HUES48 (cell line): ENCODE results near the gene GARIN5A.
A peak's percentile ranks its signal among the peaks of the same experiment; 100 is the strongest.

Experiments
- H3K27ac ChIP-seq: one replicate; pipeline ENCODE4 v1.7.0; 2013; ENCODE audit warnings: low read depth, low read length, inconsistent platforms
- H3K27me3 ChIP-seq: 2 replicates; pipeline ENCODE4 v1.6.1; 2013; ENCODE audit warnings: mild to moderate bottlenecking, low read length; ENCODE audit not compliant: control insufficient read depth, insufficient read depth
- H3K36me3 ChIP-seq: 2 replicates; pipeline ENCODE4 v1.6.1; 2013; ENCODE audit warnings: low read length; ENCODE audit not compliant: control insufficient read depth, insufficient read depth
- H3K4me1 ChIP-seq: 2 replicates; pipeline ENCODE4 v1.6.1; 2013; ENCODE audit warnings: mild to moderate bottlenecking, low read length; ENCODE audit not compliant: control insufficient read depth, insufficient read depth
- H3K4me3 ChIP-seq: 2 replicates; pipeline ENCODE4 v1.5.1; 2013; ENCODE audit warnings: mild to moderate bottlenecking, low read depth, low read length
- H3K9ac ChIP-seq: 2 replicates; pipeline ENCODE4 v1.6.1; 2013; ENCODE audit warnings: mild to moderate bottlenecking, low read depth, low read length, moderate library complexity
- H3K9me3 ChIP-seq: 2 replicates; pipeline ENCODE4 v1.6.1; 2013; ENCODE audit warnings: low read length; ENCODE audit not compliant: control insufficient read depth, insufficient read depth

GARIN5A gene

DNA sequence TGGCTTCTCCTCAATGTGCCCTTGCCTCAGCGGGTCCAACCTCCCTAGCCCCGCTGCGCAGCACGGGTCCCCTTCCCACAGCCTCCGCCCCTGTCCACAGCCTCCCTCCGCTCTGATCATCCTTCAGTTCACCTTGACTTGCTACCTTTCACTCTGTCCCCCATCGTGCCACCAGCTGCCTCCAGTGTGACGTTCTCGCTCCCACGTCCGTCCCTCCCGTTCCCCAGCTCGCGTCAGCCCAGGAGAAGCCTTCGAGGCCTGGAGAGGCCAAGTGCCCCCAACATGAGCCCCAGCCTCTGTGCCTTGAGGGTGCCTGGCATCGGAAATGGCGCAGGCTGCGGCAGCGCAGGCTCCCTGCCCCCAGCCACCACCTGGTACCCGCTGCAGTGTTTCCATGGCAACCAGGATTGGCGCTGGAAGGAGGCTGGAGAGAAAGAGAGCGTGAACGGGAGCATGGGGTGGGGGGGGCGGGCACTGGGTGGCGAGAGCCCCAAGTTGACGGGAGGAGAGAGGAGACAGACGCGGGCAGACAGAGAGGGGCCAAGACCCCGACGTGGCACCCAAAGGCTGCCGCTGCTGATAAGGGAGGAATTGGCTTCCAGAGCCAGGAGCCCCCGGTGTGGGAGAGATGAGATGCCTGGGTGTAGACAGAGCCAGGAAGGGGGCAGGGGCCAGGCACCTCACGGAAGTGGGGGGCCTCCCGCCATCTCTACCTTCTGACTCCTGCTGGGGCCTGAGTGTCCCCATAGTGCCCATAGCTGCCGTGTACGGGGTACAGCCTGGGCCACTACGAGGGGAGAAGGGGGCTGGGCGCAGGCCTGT, 37.9 kb upstream of the GARIN5A start:
- H3K4me1 ChIP-seq: no peaks in the 10 kb centered on the region; the same call in 1 of the 2 replicates

DNA sequence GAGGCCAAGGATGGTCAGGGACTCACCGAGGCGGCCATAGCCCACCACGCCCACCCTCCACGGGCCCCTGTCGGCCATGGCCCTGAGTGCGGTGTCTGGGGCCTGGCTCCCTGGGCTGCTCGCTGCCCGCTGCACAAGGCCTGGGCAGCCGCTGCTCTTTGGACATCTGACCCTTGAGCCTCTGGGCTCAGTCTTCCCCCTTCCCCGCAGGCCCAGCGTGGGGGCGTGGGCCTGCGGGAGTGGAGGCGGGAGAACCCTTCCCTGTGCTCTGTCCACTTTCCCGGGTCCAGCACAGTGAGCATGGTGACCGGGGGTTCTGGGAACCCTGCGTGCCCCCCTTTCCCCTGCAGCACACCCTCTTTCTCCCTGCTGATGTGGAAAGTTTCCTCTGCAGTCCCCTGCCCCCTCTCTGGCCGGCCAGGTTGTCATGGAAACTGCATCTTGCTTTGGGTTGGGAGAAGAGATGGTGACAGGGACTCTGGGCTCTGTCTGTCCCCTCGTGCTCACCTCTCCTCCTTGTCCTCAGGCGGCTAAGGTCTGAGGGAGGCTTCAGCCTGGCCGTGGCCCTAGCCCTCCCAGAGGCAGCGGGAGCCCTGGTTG, 37.2 kb upstream of the GARIN5A start, which contains the start of gene ASPDH:
Gene ASPDH, minus strand, starts transcription at position 168 of the 600 bp plus-strand sequence. Its CDS starts 90 bp downstream, at position 78.
- Histone ChIP-seq H3K4me1 (no peaks in the 10 kb centered on the region; the same call in 1 of the 2 replicates), H3K27me3 (no peaks in the 10 kb centered on the region), H3K9me3 (no peaks in the 10 kb centered on the region), H3K27ac (no peak within 1 kb of the TSS), H3K36me3 (no peaks in the 10 kb centered on the region), H3K9ac (no peak within 1 kb of the TSS), H3K4me3 (no peak within 1 kb of the TSS)

More for the DNA sequence above, 37.9 kb upstream of the GARIN5A start:
- no peak overlapping the region for H3K27ac ChIP-seq
- no peaks in the 10 kb centered on the region for H3K36me3 ChIP-seq
- H3K9me3 ChIP-seq: no peaks in the 10 kb centered on the region
- H3K9ac ChIP-seq: no peak overlapping the region
- no peaks in the 10 kb centered on the region for H3K27me3 ChIP-seq
- H3K4me3 ChIP-seq: no peak overlapping the region

DNA sequence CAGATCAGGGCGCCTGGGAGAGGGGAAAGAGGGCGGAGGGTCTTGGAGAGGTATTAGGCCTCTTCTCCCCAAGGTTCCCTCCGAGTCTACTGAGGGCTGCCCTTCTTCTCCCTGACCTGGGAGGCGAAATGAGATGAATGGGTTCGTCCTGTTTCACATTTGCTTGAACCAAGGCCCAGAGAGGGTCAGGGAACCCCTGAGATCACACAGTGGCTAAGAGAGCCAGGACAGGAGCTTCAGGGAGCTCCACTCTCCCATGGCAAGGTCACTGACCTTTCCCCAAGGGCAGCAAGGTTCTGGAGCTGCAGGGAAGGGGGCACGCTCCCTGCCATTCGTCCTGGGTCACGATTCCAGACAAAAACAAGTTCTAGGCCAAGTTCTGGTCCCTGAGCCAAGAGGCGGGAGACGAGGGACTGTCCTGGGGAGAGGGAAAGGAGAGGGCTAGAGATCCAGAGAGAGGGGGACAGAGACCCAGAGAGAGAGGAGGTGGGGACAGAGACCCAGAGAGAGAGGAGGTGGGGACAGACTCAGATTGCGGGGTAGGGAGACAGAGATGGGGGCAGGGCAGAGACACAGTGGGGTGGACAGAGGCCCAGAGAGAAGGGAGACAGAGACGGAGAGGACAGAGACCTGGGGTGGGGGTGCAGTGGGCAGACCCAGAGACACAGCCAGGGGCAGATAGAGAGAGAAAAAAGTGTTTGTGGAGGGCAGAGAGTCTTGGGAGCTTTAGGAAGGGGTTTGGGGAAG, 36.5 kb upstream of the GARIN5A start:
- no peaks in the 10 kb centered on the region for H3K36me3 ChIP-seq
- no peaks in the 10 kb centered on the region for H3K9me3 ChIP-seq
- no peak overlapping the region for H3K27ac ChIP-seq
- no peaks in the 10 kb centered on the region; the same call in 1 of the 2 replicates for H3K4me1 ChIP-seq
- peaks cover under 1% of the 10 kb centered on the region; the same call in 1 of the 2 replicates for H3K27me3 ChIP-seq
- H3K9ac ChIP-seq: no peak overlapping the region
- no peak overlapping the region for H3K4me3 ChIP-seq

DNA sequence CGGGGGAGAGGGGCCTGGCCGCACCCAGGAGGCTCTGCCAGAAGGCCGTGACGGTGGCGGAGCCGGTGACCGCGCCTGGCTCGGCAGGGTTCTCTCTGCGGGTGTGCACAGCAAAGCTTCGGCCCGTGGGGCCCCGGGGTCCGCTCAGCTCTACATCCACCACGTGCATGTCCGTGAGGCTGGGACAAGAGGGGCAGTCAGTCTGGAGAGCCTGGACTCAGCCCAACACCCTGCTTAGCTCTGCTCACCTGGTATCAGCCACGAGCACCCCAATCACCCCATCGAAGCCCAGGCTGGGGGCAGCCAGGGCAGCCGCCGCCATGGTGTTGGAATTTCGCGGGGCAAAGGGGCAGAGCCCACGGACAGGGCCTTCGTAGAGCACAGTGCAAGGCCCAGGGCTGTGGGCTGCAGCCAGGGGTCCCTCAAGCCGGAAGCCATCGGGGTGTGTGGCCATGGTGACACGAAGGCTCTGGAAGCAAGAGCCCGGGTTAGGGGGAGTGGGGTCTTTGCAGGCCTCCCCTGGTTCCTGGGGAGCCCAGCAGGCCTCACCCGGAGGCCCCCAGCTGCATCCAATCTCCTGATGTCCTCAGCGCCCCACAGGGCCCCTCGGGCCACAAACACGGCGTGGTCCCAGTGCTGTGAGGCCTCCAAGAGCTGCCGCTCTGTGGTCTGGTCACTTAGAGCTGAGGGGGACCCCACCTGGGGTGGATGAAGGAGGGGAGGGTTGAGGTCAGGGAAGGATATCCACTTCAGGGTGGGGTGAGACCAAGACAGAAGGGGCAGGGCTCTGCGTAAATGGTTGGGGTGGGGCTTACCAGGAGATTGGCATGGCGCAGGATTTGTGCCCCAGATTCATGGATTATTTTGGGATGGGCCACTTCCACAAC, 35.7 kb upstream of the GARIN5A start:
- H3K27me3 ChIP-seq: peaks cover 4% of the 10 kb centered on the region
- H3K4me1 ChIP-seq: no peaks in the 10 kb centered on the region; the same call in 1 of the 2 replicates
- no peak overlapping the region for H3K4me3 ChIP-seq
- no peaks in the 10 kb centered on the region for H3K9me3 ChIP-seq
- H3K27ac ChIP-seq: no peak overlapping the region
- no peaks in the 10 kb centered on the region for H3K36me3 ChIP-seq
- no peak overlapping the region for H3K9ac ChIP-seq

DNA sequence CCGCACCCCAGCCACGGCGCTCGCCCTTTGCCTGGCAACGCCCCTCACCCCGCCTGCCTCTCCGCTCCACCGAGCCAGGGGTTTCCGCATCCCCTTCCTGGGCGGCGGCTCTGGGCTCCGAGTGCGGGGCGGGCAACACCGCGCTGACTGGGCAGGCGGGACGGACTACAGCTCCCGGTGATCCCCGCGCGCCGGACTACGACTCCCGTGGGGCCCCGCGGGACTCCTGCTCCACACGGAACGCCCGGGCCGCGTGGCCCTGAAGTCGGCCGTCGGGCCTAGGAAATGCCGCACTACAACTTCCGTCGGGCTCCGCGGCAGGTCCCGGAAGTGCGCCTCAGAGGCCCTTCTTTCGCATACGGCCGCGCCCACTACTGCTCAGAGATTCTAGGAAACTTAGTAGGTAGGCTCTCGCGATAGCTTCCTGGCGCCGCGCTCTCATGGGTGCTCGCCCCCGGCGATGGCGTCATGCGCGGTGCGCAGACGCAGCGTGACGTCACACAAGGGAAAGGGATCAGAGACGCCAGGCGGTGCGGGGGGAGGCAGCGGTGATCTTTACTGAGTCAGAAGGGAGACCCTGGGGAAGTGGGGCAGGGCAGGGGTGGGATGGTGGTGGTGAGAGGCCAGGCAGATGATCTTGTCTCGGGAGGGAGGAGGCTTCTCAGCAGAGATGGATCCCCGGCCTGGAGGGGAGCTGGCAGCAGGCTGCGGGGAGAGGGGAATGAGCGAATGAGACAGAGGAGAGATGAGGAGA, 34.6 kb upstream of the GARIN5A start, which contains the start of gene JOSD2:
Gene JOSD2, minus strand, starts transcription at position 123 of the 754 bp plus-strand sequence. CDS start 760 bp downstream, outside the sequence.
- H3K27me3 ChIP-seq: peaks cover 4% of the 10 kb centered on the region
- H3K9ac ChIP-seq: no peak within 1 kb of the TSS; the same call in 1 of the 2 replicates
- no peaks in the 10 kb centered on the region for H3K9me3 ChIP-seq
- no peaks in the 10 kb centered on the region for H3K36me3 ChIP-seq
- no peaks in the 10 kb centered on the region; the same call in 1 of the 2 replicates for H3K4me1 ChIP-seq
- peak within 1 kb of the TSS; percentile 71 for H3K4me3 ChIP-seq
- peak within 1 kb of the TSS; percentile 64 for H3K27ac ChIP-seq

DNA sequence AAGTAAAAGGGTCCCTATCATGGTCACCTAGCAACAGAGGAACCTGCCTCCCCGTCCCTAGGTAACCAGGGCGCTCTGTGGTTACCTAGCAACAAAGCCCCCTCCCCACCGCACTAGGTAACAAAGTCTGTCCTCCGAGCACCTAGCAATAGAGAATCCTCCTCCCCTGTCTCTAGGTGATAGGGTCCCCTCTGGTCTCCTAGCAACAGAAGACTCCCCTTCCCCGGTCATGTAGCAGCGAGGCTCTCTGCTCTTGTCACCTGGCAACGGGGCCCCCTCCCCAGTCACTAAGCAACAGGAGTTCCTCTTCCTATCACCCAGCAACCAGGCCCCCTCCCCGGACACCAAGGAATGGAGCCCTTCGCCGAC, 34.0 kb upstream of the GARIN5A start:
- H3K27ac ChIP-seq: peak overlapping the region; percentile 64
- no peak overlapping the region; the same call in 1 of the 2 replicates for H3K9ac ChIP-seq

DNA sequence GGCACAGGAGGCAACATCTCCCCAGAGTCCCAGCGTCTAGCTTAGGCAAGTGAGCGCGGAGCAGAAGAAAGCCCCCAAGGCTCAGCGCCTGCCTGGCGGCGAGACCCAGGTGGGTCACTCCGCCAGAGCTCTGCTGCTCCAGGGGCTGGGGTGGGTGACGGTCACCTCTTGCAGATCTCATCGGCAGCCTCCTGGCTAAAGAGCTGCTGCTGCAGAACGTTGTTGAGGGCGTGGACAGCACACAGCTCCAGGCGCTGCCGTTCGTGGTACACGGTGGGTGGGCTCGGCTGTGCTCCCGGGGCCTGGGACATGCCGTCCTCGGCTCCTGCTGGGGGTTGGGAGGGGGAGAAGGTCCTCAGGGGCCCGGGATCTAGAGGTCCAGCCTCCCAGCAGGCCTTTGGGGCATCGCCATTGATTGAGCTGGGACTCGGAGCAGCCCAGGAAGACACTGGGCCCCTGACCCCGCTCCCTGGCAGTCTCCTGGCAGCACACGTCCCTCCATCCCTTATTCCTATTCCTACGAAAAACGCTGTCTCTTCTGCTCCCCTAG, 33.5 kb upstream of the GARIN5A start:
- Histone ChIP-seq H3K9ac (no peak overlapping the region), H3K27ac (no peak overlapping the region), H3K36me3 (no peaks in the 10 kb centered on the region), H3K4me3 (peak overlapping the region; percentile 71), H3K4me1 (no peaks in the 10 kb centered on the region; the same call in 1 of the 2 replicates), H3K9me3 (no peaks in the 10 kb centered on the region), H3K27me3 (peaks cover 4% of the 10 kb centered on the region)

More for the DNA sequence above, 34.0 kb upstream of the GARIN5A start:
- Histone ChIP-seq H3K4me1 (no peaks in the 10 kb centered on the region; the same call in 1 of the 2 replicates), H3K36me3 (no peaks in the 10 kb centered on the region), H3K9me3 (no peaks in the 10 kb centered on the region), H3K27me3 (peaks cover 4% of the 10 kb centered on the region), H3K4me3 (peak overlapping the region; percentile 71)

DNA sequence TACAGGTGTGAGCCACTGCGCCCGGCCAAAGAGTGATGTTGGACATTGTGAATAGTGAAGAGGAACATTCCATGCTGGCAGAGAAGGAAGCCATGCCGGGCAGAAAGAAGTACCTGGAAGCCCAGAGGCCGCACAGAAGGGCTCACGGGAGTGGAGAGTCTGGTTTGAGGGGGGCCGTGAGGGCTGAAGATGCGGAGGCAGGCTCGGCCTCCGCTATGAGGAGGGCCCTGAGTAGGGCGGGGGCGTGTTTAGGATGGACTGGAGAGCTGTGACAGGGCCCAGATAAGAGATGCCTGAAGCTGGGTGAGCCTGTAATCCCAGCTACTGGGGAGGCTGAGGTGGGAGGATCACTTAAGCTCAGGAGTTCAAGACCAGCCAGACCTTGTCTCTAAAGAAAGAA, 32.7 kb upstream of the GARIN5A start:
- no peaks in the 10 kb centered on the region; the same call in 1 of the 2 replicates for H3K4me1 ChIP-seq
- H3K9ac ChIP-seq: no peak overlapping the region
- H3K4me3 ChIP-seq: no peak overlapping the region
- H3K9me3 ChIP-seq: no peaks in the 10 kb centered on the region
- H3K27me3 ChIP-seq: peaks cover 4% of the 10 kb centered on the region
- no peak overlapping the region for H3K27ac ChIP-seq
- no peaks in the 10 kb centered on the region for H3K36me3 ChIP-seq

DNA sequence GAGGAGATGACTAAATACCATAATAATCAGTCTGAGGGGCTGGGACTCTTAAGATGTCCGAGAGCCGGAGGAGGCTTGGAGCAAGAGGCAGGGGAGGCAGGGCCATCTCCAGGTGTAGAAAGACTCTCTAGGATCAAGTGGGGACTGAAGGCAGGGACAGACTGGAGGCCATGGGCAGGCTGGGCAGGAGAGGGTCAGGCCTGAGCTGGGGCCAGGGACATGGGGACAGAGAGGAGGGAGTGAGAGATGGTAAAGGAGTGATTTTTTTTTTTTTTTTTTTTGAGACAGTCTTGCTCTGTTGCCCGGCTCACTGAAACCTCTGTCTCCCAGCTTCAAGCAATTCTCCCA, 32.2 kb upstream of the GARIN5A start:
- H3K4me3 ChIP-seq: no peak overlapping the region
- peaks cover 4% of the 10 kb centered on the region for H3K27me3 ChIP-seq
- H3K9me3 ChIP-seq: no peaks in the 10 kb centered on the region
- no peaks in the 10 kb centered on the region; the same call in 1 of the 2 replicates for H3K4me1 ChIP-seq
- no peak overlapping the region for H3K9ac ChIP-seq
- no peaks in the 10 kb centered on the region for H3K36me3 ChIP-seq
- H3K27ac ChIP-seq: no peak overlapping the region
